Activated T-helper 1 cell treated with Interleukin-2 at 50 U/mL for 16 hours (primary cell): ENCODE measurements around the gene EPC1.
"Not testable (repeated sequence)": the region's sequence is repeated elsewhere in the genome, so short reads cannot be mapped to it uniquely, and the experiment has no call there.

ENCODE experiments used
- DNase-seq: peaks from one replicate; pipeline ENCODE4 v3.0.0-alpha.2; 2020; ENCODE audit warnings: low read depth

The EPC1 gene

DNA sequence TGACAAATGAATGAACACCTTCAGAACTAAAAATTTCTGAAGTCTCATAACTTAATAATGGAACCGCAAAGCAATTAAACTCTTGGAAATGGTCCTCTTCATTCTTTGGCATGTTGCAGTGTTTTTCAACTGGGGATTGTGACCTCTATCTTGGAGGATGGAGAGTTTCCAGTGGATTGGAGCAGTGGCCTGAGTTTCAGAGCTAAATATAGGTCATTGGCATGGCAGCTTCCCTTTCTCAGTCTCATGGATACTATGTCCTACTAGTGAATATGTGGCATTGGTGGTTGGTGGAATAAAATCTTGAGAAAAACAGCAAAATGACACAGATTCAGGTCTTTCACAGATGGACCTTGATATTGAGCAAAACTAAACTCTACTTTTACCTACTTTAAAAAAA, 24.1 kb upstream of the EPC1 start:
- DNase-seq, result no peak

DNA sequence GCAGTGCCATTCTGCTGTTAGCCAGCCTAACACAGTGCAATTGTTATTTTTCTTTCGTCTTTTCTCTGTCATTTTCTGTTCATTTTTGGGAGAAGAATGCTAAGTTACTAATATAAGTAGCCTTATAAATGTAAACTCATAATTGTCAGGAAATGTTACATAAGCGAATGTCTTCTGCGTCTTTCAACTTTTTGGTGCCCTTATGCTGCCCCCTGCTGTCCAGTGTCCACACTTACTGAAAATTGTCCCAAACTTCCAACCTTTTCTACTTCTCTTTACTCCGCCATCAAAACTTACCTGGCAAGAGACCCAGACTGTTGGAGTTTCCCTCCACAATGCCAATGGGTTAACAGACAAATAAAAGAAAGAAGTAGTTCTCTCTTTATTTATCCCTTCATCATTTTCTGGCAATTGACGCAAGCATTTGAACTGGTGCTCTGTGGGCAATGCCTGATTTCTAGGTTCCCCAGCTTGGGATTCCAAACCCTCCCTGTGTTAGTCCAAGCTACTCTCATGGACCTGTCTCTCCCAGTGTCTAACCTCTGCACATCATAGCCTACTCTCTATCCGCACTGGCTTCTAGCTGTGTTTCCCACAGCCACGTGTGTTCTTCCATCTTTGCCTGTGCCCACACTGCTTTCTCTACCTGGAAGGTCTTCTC, 21.0 kb upstream of the EPC1 start:
- peak; percentile 58 for DNase-seq

DNA sequence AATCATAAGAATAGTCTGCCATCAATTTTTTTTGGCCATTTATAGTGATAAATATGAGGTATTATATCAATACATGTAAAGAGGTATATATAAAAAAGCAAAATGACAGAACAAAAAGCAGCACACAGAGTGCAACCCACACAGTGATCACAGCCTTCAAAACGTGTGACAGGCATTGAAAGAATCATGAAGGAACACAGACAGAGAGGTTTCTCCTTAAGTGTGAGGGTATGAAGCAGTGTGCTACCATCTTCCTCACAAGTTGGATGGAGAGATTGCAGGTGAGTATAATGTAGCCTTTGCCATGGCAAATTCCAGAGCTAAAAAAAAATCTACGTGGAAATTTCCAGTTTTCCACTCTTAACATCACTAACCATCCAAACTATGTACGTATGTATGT, 19.6 kb upstream of the EPC1 start:
- DNase-seq, result no peak

DNA sequence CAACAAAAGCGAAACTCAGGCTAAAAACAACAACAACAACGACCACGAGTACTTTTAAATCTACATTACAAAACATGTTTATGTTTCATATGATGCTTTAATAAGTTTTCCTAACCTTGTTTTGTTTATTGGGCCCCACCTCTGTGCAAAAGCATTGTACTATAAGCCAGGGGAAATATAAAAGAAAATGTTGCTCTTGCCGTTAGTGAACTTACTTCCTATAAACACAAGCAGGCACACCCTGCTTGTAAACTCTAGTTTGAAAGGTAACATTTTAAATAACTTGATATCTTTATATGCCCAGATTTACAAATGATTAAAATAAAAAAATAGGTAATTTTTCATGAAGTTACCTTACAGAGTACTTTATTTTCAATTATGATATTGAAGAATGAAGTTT, 19.2 kb upstream of the EPC1 start:
- DNase-seq, result no peak

DNA sequence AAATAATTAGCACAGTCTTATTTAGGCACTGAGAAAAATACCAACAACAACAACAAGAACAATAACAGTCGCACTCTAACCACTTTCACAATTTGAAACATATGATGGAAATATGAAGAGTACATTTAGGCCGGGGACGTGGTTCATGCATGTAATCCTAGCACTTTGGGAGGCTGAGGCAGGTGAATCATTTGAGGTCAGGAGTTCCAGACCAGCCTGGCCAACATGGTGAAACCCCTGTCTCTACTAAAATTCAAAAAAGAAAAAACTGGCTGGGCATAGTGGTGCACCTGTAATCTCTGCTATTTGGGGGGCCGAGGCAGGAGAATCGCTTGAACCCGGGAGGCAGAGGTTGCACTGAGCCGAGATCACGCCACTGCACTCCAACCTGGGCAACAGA, 18.4 kb upstream of the EPC1 start:
- not testable (repeated sequence) for DNase-seq

DNA sequence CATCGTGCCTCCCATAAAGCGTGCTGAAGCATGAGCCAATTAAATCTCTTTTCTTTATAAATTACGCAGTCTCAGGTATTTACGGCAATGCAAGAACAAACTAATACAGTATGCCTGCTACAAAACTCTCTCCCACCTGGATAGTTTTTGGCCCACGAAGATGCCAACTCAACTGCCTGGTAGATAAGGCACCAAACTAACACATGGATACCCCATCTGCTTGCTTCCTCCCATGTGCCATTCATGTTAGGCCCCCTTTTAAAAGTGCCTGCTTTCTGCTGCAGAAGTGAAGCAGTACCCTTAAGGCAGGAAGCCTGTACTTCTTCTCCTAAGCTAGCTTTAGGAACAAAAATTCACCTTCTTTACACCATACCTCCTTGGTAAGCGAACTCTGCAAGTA, 15.6 kb upstream of the EPC1 start:
- no peak for DNase-seq

DNA sequence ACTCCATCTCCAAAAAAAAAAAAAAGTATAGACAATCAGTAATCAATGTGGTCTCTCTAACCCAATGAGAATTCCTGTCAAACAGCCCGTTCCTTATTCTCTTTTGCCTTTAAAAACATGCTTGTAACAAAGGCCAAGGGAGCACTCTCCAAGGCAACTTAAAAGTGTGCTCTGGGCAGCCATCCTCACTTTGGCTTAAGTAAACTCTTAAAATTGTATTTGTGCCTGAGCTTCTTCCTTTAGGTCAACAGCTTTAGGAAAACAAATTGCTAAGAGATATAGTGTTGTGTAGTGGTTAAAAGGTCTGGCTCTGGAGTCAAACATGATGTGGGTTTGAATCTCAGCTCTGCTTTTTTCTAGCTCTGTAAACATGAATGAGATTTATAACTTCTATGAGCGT, 13.9 kb upstream of the EPC1 start:
- DNase-seq, result no peak

DNA sequence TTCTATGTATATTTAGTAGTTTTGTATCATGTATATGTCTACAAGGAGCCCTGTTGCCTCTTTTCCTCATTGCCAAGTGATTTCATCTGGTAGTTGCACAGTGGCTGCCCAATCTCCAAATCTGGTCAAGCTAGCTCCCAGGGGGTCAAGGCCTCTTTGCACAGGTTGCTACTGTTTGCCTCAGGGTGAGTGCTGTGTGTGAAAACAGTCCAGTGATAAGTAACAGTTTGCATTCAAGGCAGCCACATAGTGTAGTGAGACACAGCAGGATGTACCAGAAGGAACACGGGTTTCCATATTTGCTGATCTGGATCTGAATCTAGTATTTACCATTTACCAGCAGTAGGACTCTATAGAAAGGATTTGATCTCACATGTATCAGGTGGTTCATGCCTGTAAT, 13.3 kb upstream of the EPC1 start:
- no peak for DNase-seq

DNA sequence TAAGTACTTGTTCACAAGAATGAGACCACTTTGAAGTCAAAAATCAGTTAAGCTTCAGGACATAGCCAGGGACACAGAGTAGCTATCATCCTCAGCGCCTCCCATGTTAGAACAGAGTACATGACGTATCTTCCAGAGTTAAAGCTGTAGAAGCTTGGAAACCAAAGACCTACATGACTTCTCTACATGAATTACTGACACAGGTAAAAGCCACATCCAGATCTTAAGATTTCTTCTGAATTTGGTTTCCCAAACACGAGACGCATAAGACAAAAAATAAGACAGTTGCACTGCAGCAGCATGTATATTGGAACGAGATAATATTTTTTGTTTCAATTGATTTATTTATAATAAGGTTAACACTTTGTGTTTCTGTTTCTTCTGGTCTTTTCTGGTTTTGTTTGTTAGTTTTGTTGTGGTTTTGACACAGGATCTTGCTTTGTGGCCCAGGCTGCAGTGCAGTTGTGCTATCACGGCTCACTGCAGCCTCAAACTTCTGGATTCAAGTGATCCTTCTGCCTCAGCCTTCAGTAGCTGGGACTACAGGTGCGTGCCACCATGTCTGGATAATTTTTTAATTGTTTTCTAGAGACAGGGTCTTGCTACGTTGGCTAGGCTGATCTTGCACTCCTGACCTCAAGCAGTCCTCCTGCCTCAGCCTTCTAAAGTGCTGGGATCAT, 10.2 kb upstream of the EPC1 start:
- DNase-seq, result no peak

DNA sequence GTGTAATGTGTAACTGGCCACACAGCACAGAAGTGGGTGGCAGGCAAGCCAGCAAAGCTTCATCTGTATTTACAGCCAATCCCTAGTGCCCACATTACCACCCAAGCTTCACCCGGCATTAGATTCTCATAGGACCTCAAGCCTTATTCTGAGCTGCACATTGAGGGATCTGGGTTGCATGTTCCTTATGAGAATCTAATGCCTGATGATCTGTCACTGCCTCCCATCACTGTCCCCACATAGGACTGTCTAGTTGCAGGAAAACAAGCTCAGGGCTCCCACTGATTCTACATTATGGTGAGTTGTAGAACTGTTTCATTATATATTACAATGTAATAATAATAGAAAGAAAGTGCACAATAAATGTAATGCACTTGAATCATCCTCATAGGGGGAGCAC, 7.7 kb upstream of the EPC1 start:
- DNase-seq, result not testable (repeated sequence)

DNA sequence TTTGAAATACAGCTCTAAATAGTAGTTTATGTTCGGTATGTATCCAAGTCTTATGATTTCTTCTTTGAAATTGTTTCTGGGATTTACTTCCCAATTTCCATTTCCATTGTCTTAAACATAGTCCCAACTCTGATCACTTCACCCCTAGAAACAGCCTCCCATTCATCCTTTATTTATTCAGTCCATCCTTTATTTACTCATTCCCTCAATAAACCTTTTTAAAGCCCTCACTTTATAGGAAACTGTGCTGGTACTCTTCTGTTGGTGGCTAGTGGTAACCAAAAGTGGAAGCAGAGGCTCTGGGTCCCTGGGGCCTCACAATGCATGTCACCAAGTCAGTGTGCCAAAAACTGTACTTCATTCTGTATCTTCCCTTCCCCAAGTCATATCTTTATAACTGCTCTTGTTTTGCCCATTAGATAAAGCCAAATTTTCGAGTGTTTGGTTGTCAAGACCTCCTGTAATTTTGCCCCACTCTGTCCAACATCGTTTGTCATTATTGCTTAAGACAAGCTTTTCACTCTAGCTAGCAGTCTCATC, 3.9 kb upstream of the EPC1 start:
- DNase-seq, result no peak

DNA sequence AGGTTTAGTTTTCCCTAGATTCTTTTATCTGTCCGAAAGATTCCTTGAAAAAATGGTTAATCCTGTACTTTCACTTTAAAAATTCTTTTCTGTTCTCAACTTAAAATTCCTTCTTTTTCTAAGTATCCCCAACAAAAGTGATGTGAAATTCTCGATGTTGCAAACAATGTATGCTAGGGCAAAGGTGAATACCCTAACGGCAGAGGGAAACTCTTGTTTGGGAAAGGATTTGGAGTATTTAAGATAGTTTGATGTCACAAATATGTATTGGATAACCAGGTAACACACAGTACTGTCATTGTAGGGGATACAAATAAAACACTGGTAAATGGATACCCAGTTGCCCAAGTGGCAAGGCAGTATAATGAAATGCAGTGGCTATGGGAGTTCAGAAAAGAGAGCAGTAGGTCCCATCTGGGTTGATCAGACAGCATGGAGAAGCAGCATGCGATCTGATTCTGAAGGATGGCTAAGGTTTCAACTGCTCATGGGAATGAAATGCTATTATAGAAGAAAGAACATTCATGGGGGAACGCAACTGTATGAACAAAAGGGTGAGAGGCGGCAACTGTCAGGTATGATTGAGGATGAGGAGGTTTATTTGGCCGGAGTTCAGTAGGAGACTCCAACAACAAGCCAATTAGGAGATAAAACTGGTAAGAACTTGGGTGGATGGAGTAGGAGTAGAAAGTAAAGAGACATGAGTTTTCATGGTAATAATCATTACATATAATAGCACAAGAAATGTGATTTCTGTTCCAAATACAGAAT, 3.2 kb upstream of the EPC1 start:
- DNase-seq, result no peak

DNA sequence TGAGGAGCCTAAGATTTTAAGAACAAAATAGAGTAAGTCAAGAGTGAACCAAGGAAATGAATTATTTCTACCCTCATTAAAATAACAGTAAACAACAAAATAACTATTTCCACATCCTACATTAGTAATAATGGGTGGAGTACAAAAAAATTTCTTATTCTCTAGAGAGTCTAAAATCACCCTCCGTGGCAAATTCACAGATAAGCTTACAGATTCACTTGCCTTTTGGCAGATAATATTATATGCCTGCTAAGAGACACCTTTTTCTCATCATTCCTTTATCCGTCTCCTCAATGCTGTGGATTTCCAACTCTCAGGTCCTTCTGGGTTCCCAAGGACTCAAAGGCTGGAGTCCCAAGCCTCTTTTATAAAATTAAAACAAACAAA, 2.2 kb upstream of the EPC1 start:
- no peak for DNase-seq

DNA sequence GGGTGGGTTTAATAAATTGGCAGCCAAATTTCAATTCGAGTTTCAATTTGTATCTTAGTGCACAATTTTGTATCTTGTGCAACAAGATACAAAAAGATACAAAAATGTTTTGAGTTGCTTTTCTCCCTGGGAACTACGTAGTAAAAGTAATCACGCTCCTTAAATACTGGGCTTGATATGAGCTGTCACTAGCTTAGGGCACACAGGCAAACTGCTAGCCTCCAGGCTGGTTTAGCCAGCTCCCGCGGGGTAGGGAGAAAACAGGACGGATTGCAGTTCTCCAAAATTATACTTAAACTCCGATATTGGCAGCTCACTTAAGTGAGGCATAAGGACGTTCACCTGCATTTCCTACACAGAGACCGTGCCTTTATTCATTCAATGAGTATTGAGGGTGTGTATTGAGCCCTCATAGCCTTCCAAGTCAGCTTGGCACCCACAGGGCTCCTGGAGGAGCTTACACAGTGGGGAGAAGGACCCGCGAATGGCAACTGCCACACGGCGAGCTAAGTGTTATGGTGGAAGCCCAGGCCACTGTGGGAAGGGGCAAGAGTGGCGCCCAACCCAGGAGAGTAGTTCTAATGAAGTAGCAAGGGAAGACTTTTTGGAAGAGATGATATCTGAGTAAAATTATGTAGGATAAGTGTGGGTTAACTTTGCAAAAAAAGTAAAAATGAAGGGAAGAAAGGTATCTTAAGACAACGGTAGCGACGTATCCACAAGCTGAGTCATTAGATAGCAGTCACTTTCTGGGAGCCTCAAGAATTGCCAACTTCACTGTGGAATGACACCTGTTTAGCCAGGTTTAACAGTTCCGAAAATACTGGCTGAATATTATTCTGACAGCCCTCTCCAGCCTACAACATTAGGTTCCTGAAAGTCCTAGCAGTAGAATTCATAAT, 1.6 kb upstream of the EPC1 start:
- no peak for DNase-seq

DNA sequence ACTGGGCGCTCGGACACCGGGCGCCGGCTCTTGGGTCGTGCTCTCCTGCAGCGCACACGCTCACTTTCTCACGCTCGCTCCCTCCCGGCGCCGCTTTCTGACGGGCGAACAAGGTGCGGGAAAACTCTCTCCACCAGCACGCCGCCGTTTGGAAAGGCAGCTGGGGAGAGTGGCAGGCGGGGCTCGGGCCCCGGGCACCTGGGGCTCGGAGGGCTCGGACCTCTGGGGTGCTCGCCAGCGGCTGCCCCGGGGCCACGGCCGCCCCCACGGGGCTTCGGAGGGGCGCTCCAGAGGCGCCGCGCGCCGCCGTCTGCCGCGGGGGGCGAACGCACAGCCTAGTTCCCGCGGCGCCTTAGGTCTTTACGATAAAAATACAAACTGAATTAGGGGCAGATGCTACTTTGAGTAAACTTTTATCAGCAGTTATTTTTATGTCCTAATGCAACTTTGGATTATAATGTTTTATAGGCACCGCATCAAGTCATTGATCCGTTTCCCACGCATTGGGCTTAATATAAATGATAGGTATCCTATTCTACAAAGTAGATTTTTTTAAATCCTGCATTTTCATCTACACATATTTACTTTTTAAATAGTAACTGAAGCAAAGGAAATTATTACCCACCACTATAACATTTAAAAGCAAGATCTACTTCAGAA, 535 bp upstream of the EPC1 start:
- no peak for DNase-seq

DNA sequence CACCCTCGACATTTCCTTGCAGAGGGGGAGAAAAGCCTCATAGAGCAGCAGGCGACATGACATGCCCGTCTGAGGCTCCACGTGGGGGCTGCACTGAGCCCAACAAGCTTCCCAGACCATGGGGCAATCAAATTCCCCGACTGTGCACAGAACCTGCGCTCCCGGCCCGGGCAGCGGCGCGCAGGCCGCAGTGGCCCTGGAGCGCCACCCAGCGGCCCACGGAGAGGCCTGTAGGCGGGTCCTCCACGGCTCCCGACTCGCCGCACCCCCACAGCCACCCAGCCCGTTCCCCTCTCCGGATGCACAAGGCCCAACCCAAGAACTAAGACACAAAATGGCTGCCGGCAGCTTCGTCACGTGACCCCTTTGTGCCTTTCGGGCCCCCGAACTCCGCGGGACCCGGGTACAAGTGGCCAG, 816 bp downstream of the EPC1 start:
- peak; percentile 93 for DNase-seq

DNA sequence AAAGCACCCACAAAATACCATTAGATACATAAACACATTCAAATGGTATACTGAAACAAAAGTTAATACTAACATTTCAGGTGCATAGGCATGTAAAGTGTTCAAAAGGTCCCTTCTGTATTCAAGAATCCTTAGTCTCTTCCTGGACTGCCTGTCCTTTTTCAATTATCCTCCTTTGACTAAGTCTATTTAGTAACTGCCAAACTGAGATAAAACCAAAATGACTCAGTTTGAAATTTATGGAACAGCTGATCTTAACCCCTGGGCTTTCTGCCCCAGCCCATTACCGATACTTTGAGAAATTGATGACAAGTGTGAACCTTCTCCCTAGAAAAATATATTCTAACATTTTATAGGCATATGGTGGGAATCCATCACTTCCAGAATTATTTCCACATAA, 5.4 kb downstream of the EPC1 start:
- DNase-seq, result no peak

DNA sequence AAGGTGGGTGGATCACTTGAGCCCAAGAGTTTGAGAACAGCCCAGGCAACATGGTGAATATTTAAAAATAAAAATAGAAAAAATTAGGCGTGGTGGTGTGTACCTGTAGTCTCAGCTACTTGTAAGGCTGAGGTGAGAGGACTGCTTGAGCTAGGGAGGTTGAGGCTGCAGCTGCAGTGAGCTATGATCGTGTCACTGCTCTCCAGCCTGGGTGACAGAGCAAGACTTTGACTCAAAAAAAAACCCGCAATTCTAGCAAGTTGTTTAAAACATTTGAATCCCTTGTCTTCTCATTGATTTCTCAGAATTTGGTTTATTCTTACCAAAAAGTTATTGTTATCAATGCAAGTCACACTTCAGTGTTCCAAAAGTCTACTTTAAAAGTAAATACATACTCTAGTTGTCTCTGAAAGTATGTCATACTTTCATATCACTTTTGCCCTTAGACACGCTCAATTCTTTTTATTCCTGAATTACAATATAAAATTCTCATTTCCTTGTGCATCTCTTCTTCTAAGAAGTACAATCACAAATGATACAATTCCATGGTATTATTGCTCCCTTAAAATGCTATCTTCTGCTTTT, 6.3 kb downstream of the EPC1 start:
- no peak for DNase-seq

DNA sequence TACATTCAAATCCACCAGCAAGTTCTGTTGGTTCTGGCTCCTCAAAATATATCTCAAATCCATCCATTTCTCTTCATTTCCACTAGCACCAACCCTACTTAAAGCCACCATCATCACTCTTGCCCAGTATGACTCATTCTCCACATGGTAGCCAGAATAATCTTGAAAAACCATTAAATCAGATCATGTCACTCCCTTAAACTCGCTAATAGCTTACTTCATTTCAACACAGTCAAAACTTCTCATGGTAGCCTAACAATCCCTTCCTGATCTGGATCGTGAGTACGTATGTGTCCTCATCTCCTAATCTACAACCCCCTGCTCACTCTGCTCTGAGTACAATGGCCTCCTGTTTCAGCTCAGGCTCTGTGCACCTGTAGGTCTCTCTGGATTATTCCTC, 8.7 kb downstream of the EPC1 start:
- no peak for DNase-seq

DNA sequence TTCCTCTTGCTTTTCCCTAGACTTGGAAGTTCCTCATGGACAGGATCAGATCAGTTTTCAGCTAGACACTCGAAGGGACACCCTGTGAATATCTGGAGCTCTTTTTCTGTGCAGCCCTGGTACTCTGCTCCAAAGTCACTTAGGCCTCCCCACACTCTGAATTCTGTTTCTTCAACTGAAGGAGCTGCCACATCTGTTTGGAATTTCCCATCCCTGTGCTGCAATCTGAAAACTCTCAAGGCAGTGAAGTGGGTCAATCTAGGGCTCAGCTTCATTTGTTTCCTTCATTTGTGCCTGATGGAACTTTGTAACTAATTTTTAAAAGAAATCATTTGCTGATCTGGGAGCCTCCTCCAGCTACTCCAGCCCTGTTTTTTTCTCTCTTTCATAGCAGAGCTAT, 9.6 kb downstream of the EPC1 start:
- no peak for DNase-seq

DNA sequence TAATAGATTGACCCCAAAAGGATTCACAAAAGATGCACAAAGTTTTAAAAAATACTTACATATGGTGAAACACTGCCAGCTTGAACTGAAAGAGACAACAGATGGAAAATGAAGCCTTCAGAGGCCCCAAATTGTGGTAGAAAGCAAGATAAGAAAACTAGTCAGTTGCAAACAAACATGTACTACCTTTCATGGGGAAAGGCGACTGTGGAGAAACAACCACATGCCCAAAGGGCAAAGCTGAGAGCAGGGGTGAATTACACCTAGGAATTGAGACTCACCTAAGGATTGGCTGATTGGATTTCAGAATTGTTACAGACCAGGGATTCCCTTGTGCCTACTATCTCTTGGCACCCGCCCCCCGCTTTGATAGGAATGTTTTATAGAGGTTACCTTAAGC, 13.1 kb downstream of the EPC1 start:
- DNase-seq, result no peak
